Stimulated activated CD4-positive, alpha-beta T cell treated with anti-CD3 and anti-CD28 coated beads, Interleukin-2, amount 100 ng/mL, for 48 hours (primary cell): ENCODE measurements around the gene SNAP47.

Experiments used
- DNase-seq, 2 donors: peaks; one replicate each; pipeline ENCODE4 v3.0.0-alpha.2; 2020

Gene SNAP47

GRCh38 chr1:227732586-227733308 lies 2.5 kb upstream of the SNAP47 start:
- no peak for DNase-seq

- DNase-seq: no peak
These were observed 1.9 kb upstream of the SNAP47 start for GRCh38 chr1:227733309-227733705.

- no peak for DNase-seq
These were observed 1.3 kb upstream of the SNAP47 start for GRCh38 chr1:227733751-227734545.

GRCh38 chr1:227734546-227734855 lies 734 bp upstream of the SNAP47 start:
- DNase-seq: no peak

GRCh38 chr1:227735539-227736285 lies 477 bp downstream of the SNAP47 start:
- DNase-seq: no peak

- DNase-seq: no peak
These were observed 1.7 kb downstream of the SNAP47 start for GRCh38 chr1:227736814-227737432.

GRCh38 chr1:227738820-227739219 lies 3.6 kb downstream of the SNAP47 start:
- no peak for DNase-seq

- no peak for DNase-seq
These were observed 4.4 kb downstream of the SNAP47 start for GRCh38 chr1:227739636-227740035.

GRCh38 chr1:227740401-227740960 lies 5.2 kb downstream of the SNAP47 start:
- no peak for DNase-seq

GRCh38 chr1:227741166-227741870 lies 6.1 kb downstream of the SNAP47 start:
- DNase-seq: no peak

GRCh38 chr1:227742738-227743715 lies 7.8 kb downstream of the SNAP47 start:
- no peak for DNase-seq

GRCh38 chr1:227744668-227745067 lies 9.4 kb downstream of the SNAP47 start:
- no peak for DNase-seq

GRCh38 chr1:227745568-227746265 lies 10.5 kb downstream of the SNAP47 start:
- no peak for DNase-seq

- no peak for DNase-seq
These were observed 11.4 kb downstream of the SNAP47 start for GRCh38 chr1:227746676-227747075.

GRCh38 chr1:227747382-227747781 lies 12.1 kb downstream of the SNAP47 start:
- no peak for DNase-seq

- no peak for DNase-seq
These were observed 12.8 kb downstream of the SNAP47 start for GRCh38 chr1:227747948-227748495.

- DNase-seq: no peak
These were observed 13.4 kb downstream of the SNAP47 start for GRCh38 chr1:227748496-227749182.

GRCh38 chr1:227749225-227749624 lies 14.0 kb downstream of the SNAP47 start:
- no peak for DNase-seq

- DNase-seq: no peak
These were observed 14.9 kb downstream of the SNAP47 start for GRCh38 chr1:227749916-227750710.
